K562 (cell line): Measurements from ENCODE around the gene COX20. TPM values are rescaled to one million over a fixed set of nuclear protein-coding genes. Genes with fewer than 3 reads are reported as not detected.

Experiments
- ELF1 ChIP-seq: fragments of 200-800 bp; sonication (Bioruptor generic); IDR thresholded peaks from 2 replicates; pipeline ENCODE4 v1.6.1; 2016; ENCODE audit warnings: missing genetic modification characterization, missing compliant biosample characterization
- FOXJ2 ChIP-seq: fragments of 200-800 bp; sonication (Bioruptor generic); IDR thresholded peaks from 2 replicates; pipeline ENCODE4 v1.6.1; 2016; ENCODE audit warnings: missing genetic modification characterization, missing compliant biosample characterization
- JUN ChIP-seq, 2 experiments: sonication (generic) in 1 of 2; formaldehyde crosslinking in 1 of 2; IDR thresholded peaks; 2 replicates each; pipeline versions ENCODE4 v1.6.1 to v1.8.0; 2012 to 2022; ENCODE audit warnings: borderline replicate concordance in 2 of 2, mild to moderate bottlenecking in 2 of 2, improper control_type of control experiment in 1 of 2, low read depth in 1 of 2, low read length in 1 of 2, missing genetic modification reagents in 1 of 2
- NCOA2 ChIP-seq, 2 experiments: fragments of 450-650 bp; IDR thresholded peaks; 2 replicates each; pipeline ENCODE4 v1.6.1; 2018; ENCODE audit warnings: mild to moderate bottlenecking in 2 of 2, moderate library complexity in 1 of 2; ENCODE audit not compliant: partially characterized antibody in 2 of 2
- PHF21A ChIP-seq: fragments of 450-650 bp; IDR thresholded peaks from 2 replicates; pipeline ENCODE4 v1.6.1; 2017; ENCODE audit warnings: low read depth, borderline replicate concordance
- TAF9B ChIP-seq: fragments of 450-650 bp; IDR thresholded peaks from 2 replicates; pipeline ENCODE4 v1.6.1; 2018; ENCODE audit warnings: mild to moderate bottlenecking; ENCODE audit not compliant: partially characterized antibody
- TCF7 ChIP-seq: sonication (generic); IDR thresholded peaks from 2 replicates; pipeline ENCODE4 v1.6.1; 2016; ENCODE audit warnings: antibody characterized with exemption, borderline replicate concordance
- TEAD2 ChIP-seq: fragments of 450-650 bp; IDR thresholded peaks from 2 replicates; pipeline ENCODE4 v1.6.1; 2016; ENCODE audit warnings: missing genetic modification characterization, control low read depth, missing compliant biosample characterization
- ZNF140 ChIP-seq: fragments of 250-450 bp; sonication (Bioruptor Pico); IDR thresholded peaks from 2 replicates; pipeline ENCODE4 v1.8.0; 2021; ENCODE audit warnings: moderate library complexity, mild to moderate bottlenecking, inconsistent platforms
- ZNF24 ChIP-seq: fragments of 450-650 bp; IDR thresholded peaks from 2 replicates; pipeline ENCODE4 v1.6.1; 2016
- ZNF518B ChIP-seq: fragments of 250-450 bp; sonication (Bioruptor Pico); IDR thresholded peaks from 2 replicates; pipeline ENCODE4 v1.5.0; 2021; ENCODE audit warnings: mild to moderate bottlenecking, moderate library complexity
- polyA plus RNA-seq, 8 experiments: library from polyadenylated mRNA; depleted of rRNA in 4 of 8; stranded (reverse) in 5 of 8; unstranded in 3 of 8; fragments of >200 nt; fragmentation: Nextera tagmentation in 2 of 8; fragmentation: Illumina TruSeq in 1 of 8; extraction: Ambion mirVana in 2 of 8; extraction: Trizol in 1 of 8; gene quantifications; 2 replicates each; pipeline versions ENCODE4 v1.2.1 to v1.2.3, GENCODE V29; 2011 to 2014; ENCODE audit warnings: inconsistent platforms in 1 of 8, missing spikeins in 1 of 8
- total RNA-seq, 7 experiments: library from RNA; depleted of rRNA in 6 of 7; stranded (reverse); fragments of >200 nt in 6 of 7; fragmentation: Illumina TruSeq in 2 of 7; extraction: Trizol in 2 of 7; gene quantifications; 2 replicates each; pipeline versions ENCODE4 v1.2.1 to v1.2.3, GENCODE V29; 2011 to 2021; ENCODE audit warnings: low replicate concordance in 1 of 7
- TF ChIP-seq, protein P1 (sequence below): sonication (generic); formaldehyde crosslinking; IDR thresholded peaks from 2 replicates; pipeline ENCODE4 v1.8.1; 2022; ENCODE audit warnings: missing genetic modification reagents
- TF ChIP-seq, protein P2 (sequence below): fragments of 250-450 bp; sonication (Bioruptor Pico); IDR thresholded peaks from 2 replicates; pipeline ENCODE4 v1.4.0; 2020
- TF ChIP-seq, protein P3 (sequence below): fragments of 450-650 bp; IDR thresholded peaks from 2 replicates; pipeline ENCODE4 v1.6.1; 2014; ENCODE audit warnings: low read depth, mild to moderate bottlenecking, moderate library complexity, borderline replicate concordance

The COX20 gene
- total and polyA plus RNA-seq, 9 of the 15 experiments (the other 6 are each of a cell fraction or from before 2014, with no cell fraction given), result 41.5 to 192 (median 84.3) TPM

- TF ChIP-seq, protein P1, sequence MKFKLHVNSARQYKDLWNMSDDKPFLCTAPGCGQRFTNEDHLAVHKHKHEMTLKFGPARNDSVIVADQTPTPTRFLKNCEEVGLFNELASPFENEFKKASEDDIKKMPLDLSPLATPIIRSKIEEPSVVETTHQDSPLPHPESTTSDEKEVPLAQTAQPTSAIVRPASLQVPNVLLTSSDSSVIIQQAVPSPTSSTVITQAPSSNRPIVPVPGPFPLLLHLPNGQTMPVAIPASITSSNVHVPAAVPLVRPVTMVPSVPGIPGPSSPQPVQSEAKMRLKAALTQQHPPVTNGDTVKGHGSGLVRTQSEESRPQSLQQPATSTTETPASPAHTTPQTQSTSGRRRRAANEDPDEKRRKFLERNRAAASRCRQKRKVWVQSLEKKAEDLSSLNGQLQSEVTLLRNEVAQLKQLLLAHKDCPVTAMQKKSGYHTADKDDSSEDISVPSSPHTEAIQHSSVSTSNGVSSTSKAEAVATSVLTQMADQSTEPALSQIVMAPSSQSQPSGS, result 0 out of 2 replicates have a peak, but pooled peaks have one; percentile 20
- TF ChIP-seq, protein P2, sequence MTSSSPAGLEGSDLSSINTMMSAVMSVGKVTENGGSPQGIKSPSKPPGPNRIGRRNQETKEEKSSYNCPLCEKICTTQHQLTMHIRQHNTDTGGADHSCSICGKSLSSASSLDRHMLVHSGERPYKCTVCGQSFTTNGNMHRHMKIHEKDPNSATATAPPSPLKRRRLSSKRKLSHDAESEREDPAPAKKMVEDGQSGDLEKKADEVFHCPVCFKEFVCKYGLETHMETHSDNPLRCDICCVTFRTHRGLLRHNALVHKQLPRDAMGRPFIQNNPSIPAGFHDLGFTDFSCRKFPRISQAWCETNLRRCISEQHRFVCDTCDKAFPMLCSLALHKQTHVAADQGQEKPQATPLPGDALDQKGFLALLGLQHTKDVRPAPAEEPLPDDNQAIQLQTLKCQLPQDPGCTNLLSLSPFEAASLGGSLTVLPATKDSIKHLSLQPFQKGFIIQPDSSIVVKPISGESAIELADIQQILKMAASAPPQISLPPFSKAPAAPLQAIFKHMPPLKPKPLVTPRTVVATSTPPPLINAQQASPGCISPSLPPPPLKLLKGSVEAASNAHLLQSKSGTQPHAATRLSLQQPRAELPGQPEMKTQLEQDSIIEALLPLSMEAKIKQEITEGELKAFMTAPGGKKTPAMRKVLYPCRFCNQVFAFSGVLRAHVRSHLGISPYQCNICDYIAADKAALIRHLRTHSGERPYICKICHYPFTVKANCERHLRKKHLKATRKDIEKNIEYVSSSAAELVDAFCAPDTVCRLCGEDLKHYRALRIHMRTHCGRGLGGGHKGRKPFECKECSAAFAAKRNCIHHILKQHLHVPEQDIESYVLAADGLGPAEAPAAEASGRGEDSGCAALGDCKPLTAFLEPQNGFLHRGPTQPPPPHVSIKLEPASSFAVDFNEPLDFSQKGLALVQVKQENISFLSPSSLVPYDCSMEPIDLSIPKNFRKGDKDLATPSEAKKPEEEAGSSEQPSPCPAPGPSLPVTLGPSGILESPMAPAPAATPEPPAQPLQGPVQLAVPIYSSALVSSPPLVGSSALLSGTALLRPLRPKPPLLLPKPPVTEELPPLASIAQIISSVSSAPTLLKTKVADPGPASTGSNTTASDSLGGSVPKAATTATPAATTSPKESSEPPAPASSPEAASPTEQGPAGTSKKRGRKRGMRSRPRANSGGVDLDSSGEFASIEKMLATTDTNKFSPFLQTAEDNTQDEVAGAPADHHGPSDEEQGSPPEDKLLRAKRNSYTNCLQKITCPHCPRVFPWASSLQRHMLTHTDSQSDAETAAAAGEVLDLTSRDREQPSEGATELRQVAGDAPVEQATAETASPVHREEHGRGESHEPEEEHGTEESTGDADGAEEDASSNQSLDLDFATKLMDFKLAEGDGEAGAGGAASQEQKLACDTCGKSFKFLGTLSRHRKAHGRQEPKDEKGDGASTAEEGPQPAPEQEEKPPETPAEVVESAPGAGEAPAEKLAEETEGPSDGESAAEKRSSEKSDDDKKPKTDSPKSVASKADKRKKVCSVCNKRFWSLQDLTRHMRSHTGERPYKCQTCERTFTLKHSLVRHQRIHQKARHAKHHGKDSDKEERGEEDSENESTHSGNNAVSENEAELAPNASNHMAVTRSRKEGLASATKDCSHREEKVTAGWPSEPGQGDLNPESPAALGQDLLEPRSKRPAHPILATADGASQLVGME (CRISPR knock-in tag), result no peak; the same call in 1 of the 2 replicates
- TF ChIP-seq JUN (IDR thresholded peaks at IDR 0.05; ENCODE audit: borderline replicate concordance, low read depth, low read length), result peak; percentile 68
- no peak for TF ChIP-seq JUN (CRISPR knock-in tag; IDR thresholded peaks at IDR 0.05; ENCODE audit: borderline replicate concordance)
- no peak for TF ChIP-seq NCOA2 (IDR thresholded peaks at IDR 0.05; ENCODE audit: partially characterized antibody in 2 of 2)
- no peak; the same call in 1 of the 2 replicates for TF ChIP-seq FOXJ2 (tag)
- peak; percentile 31 for TF ChIP-seq TAF9B
- TF ChIP-seq PHF21A, result no peak; the same call in 1 of the 2 replicates
- TF ChIP-seq, protein P3, sequence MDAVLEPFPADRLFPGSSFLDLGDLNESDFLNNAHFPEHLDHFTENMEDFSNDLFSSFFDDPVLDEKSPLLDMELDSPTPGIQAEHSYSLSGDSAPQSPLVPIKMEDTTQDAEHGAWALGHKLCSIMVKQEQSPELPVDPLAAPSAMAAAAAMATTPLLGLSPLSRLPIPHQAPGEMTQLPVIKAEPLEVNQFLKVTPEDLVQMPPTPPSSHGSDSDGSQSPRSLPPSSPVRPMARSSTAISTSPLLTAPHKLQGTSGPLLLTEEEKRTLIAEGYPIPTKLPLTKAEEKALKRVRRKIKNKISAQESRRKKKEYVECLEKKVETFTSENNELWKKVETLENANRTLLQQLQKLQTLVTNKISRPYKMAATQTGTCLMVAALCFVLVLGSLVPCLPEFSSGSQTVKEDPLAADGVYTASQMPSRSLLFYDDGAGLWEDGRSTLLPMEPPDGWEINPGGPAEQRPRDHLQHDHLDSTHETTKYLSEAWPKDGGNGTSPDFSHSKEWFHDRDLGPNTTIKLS, result no peak
- TF ChIP-seq TCF7, result no peak
- TF ChIP-seq ELF1 (tag), result peak; percentile 47; the same call in 1 of the 2 replicates
- TF ChIP-seq ZNF24, result no peak
- TF ChIP-seq ZNF140 (CRISPR knock-in tag), result no peak
- no peak for TF ChIP-seq ZNF518B (CRISPR knock-in tag)
- TF ChIP-seq TEAD2 (tag), result no peak
Measured at GRCh38 chr1:244862699-244863490, 27.4 kb downstream of the COX20 start (continued).
